Measurements from ENCODE around the gene CDYL. TPM values are rescaled to one million over a fixed set of nuclear protein-coding genes. Genes with fewer than 3 reads are reported as not detected.
A peak's percentile ranks its signal among the peaks of the same experiment; 100 is the strongest.
"Not testable (repeated sequence)": the region's sequence is repeated elsewhere in the genome, so short reads cannot be mapped to it uniquely, and the experiment has no call there.

The CDYL gene
- total RNA-seq, 1 experiment from 2014 or later = 74.2 TPM

- DNase-seq (ENCODE audit: low read depth) = no peak
- in situ Hi-C loops (cut with HindIII; ENCODE audit: low pct_unique_long_range_greater_than_20kb, low sequenced_read_pairs) = no loop called here
Measured at GRCh38 chr6:4858194-4859015, 82.2 kb downstream of the CDYL start.

- no peak for DNase-seq (ENCODE audit: low read depth)
- in situ Hi-C loops (cut with HindIII; ENCODE audit: low pct_unique_long_range_greater_than_20kb, low sequenced_read_pairs) = no loop called here
Measured at GRCh38 chr6:4860387-4860786, 84.2 kb downstream of the CDYL start.

- DNase-seq (ENCODE audit: low read depth) = no peak
- in situ Hi-C loops (cut with HindIII; ENCODE audit: low pct_unique_long_range_greater_than_20kb, low sequenced_read_pairs) = no loop called here
Measured at GRCh38 chr6:4861564-4861963, 85.4 kb downstream of the CDYL start.

- no peak for DNase-seq (ENCODE audit: low read depth)
- in situ Hi-C loops (cut with HindIII; ENCODE audit: low pct_unique_long_range_greater_than_20kb, low sequenced_read_pairs) = no loop called here
Measured at GRCh38 chr6:4864519-4864918, 88.3 kb downstream of the CDYL start.

- in situ Hi-C loops (cut with HindIII; ENCODE audit: low pct_unique_long_range_greater_than_20kb, low sequenced_read_pairs) = not testable (repeated sequence)
- DNase-seq (ENCODE audit: low read depth) = peak; percentile 76
Measured at GRCh38 chr6:4865006-4865405, 88.8 kb downstream of the CDYL start.

GRCh38 chr6:4870821-4871494 lies 94.8 kb downstream of the CDYL start:
- DNase-seq (ENCODE audit: low read depth) = no peak
- in situ Hi-C loops (cut with HindIII; ENCODE audit: low pct_unique_long_range_greater_than_20kb, low sequenced_read_pairs) = no loop called here

- no peak for DNase-seq (ENCODE audit: low read depth)
- in situ Hi-C loops (cut with HindIII; ENCODE audit: low pct_unique_long_range_greater_than_20kb, low sequenced_read_pairs) = no loop called here
Measured at GRCh38 chr6:4871825-4872224, 95.6 kb downstream of the CDYL start.

- no peak for DNase-seq (ENCODE audit: low read depth)
- in situ Hi-C loops (cut with HindIII; ENCODE audit: low pct_unique_long_range_greater_than_20kb, low sequenced_read_pairs) = no loop called here
Measured at GRCh38 chr6:4872841-4873240, 96.6 kb downstream of the CDYL start.

- in situ Hi-C loops (cut with HindIII; ENCODE audit: low pct_unique_long_range_greater_than_20kb, low sequenced_read_pairs) = no loop called here
- DNase-seq (ENCODE audit: low read depth) = no peak
Measured at GRCh38 chr6:4873928-4874327, 97.7 kb downstream of the CDYL start.

- in situ Hi-C loops (cut with HindIII; ENCODE audit: low pct_unique_long_range_greater_than_20kb, low sequenced_read_pairs) = no loop called here
- no peak for DNase-seq (ENCODE audit: low read depth)
Measured at GRCh38 chr6:4879741-4880275, 103.6 kb downstream of the CDYL start.

GRCh38 chr6:4880363-4880762 lies 104.2 kb downstream of the CDYL start:
- in situ Hi-C loops (cut with HindIII; ENCODE audit: low pct_unique_long_range_greater_than_20kb, low sequenced_read_pairs) = no loop called here
- DNase-seq (ENCODE audit: low read depth) = no peak

GRCh38 chr6:4883298-4883697 lies 107.1 kb downstream of the CDYL start:
- in situ Hi-C loops (cut with HindIII; ENCODE audit: low pct_unique_long_range_greater_than_20kb, low sequenced_read_pairs) = no loop called here
- DNase-seq (ENCODE audit: low read depth) = no peak

- in situ Hi-C loops (cut with HindIII; ENCODE audit: low pct_unique_long_range_greater_than_20kb, low sequenced_read_pairs) = no loop called here
- DNase-seq (ENCODE audit: low read depth) = no peak
Measured at GRCh38 chr6:4884646-4885340, 108.6 kb downstream of the CDYL start.

- DNase-seq (ENCODE audit: low read depth) = no peak
- in situ Hi-C loops (cut with HindIII; ENCODE audit: low pct_unique_long_range_greater_than_20kb, low sequenced_read_pairs) = no loop called here
Measured at GRCh38 chr6:4885341-4885933, 109.2 kb downstream of the CDYL start.

- in situ Hi-C loops (cut with HindIII; ENCODE audit: low pct_unique_long_range_greater_than_20kb, low sequenced_read_pairs) = no loop called here
- no peak for DNase-seq (ENCODE audit: low read depth)
Measured at GRCh38 chr6:4888841-4889240, 112.6 kb downstream of the CDYL start.

GRCh38 chr6:4889701-4890100 lies 113.5 kb downstream of the CDYL start:
- DNase-seq (ENCODE audit: low read depth) = no peak
- in situ Hi-C loops (cut with HindIII; ENCODE audit: low pct_unique_long_range_greater_than_20kb, low sequenced_read_pairs) = no loop called here

- no peak for DNase-seq (ENCODE audit: low read depth)
- in situ Hi-C loops (cut with HindIII; ENCODE audit: low pct_unique_long_range_greater_than_20kb, low sequenced_read_pairs) = no loop called here
Measured at GRCh38 chr6:4890191-4890590, 114.0 kb downstream of the CDYL start.

GRCh38 chr6:4890627-4891026 lies 114.4 kb downstream of the CDYL start:
- in situ Hi-C loops (cut with HindIII; ENCODE audit: low pct_unique_long_range_greater_than_20kb, low sequenced_read_pairs) = no loop called here
- no peak for DNase-seq (ENCODE audit: low read depth)

GRCh38 chr6:4891141-4891540 lies 114.9 kb downstream of the CDYL start:
- no peak for DNase-seq (ENCODE audit: low read depth)
- in situ Hi-C loops (cut with HindIII; ENCODE audit: low pct_unique_long_range_greater_than_20kb, low sequenced_read_pairs) = no loop called here

Measured in Caki2 (cell line).